ENCODE data around the gene AR. TPM values are rescaled to one million over a fixed set of nuclear protein-coding genes. Genes with fewer than 3 reads are reported as not detected.

The AR gene
- total RNA-seq, 1 donor from 2014 or later, result 7.2 TPM

- H3K4me3 Mint-ChIP-seq, result no peak overlapping the region
- no peak for DNase-seq (ENCODE audit: low spot score in 2 of 2, unreplicated experiment in 2 of 2)
- no peaks in the 10 kb centered on the region for H3K36me3 Mint-ChIP-seq
- no peaks in the 10 kb centered on the region for H3K4me1 Mint-ChIP-seq
- H3K27ac Mint-ChIP-seq, result no peak overlapping the region
- no peaks in the 10 kb centered on the region for H3K27me3 Mint-ChIP-seq (ENCODE audit: low read depth)
- no peak for TF ChIP-seq CTCF (IDR thresholded peaks at IDR 0.05; ENCODE audit: unreplicated experiment)
- H3K9me3 Mint-ChIP-seq, result peaks cover 35% of the 10 kb centered on the region
Observed at GRCh38 chrX:67673741-67674274, 130.0 kb downstream of the AR start.

- Mint-ChIP-seq H3K27ac (no peak overlapping the region), H3K4me3 (no peak overlapping the region), H3K27me3 (ENCODE audit: low read depth) (no peaks in the 10 kb centered on the region), H3K4me1 (no peaks in the 10 kb centered on the region), H3K9me3 (peaks cover 35% of the 10 kb centered on the region), H3K36me3 (no peaks in the 10 kb centered on the region)
- no peak for TF ChIP-seq CTCF (IDR thresholded peaks at IDR 0.05; ENCODE audit: unreplicated experiment)
- DNase-seq (ENCODE audit: low spot score in 2 of 2, unreplicated experiment in 2 of 2), result no peak
Observed at GRCh38 chrX:67674741-67675140, 130.9 kb downstream of the AR start.

- TF ChIP-seq CTCF (IDR thresholded peaks at IDR 0.05; ENCODE audit: unreplicated experiment), result no peak
- Mint-ChIP-seq H3K4me3 (no peak overlapping the region), H3K27ac (no peak overlapping the region), H3K9me3 (peaks cover 27% of the 10 kb centered on the region), H3K4me1 (no peaks in the 10 kb centered on the region), H3K36me3 (no peaks in the 10 kb centered on the region), H3K27me3 (ENCODE audit: low read depth) (no peaks in the 10 kb centered on the region)
- DNase-seq (ENCODE audit: low spot score in 2 of 2, unreplicated experiment in 2 of 2), result no peak
Observed at GRCh38 chrX:67684136-67684535, 140.3 kb downstream of the AR start.

GRCh38 chrX:67692246-67692645 lies 148.4 kb downstream of the AR start:
- no peaks in the 10 kb centered on the region for H3K36me3 Mint-ChIP-seq

GRCh38 chrX:67693928-67694327 lies 150.1 kb downstream of the AR start:
- Mint-ChIP-seq H3K36me3 (no peaks in the 10 kb centered on the region), H3K4me3 (no peak overlapping the region), H3K4me1 (peaks cover 20% of the 10 kb centered on the region), H3K27me3 (ENCODE audit: low read depth) (no peaks in the 10 kb centered on the region), H3K9me3 (peaks cover 15% of the 10 kb centered on the region), H3K27ac (no peak overlapping the region)
- TF ChIP-seq CTCF (IDR thresholded peaks at IDR 0.05; ENCODE audit: unreplicated experiment), result no peak
- DNase-seq (ENCODE audit: low spot score in 2 of 2, unreplicated experiment in 2 of 2), result no peak

More at GRCh38 chrX:67692246-67692645, 148.4 kb downstream of the AR start:
- H3K4me1 Mint-ChIP-seq, result peaks cover 18% of the 10 kb centered on the region
- H3K27ac Mint-ChIP-seq, result no peak overlapping the region
- no peak overlapping the region for H3K4me3 Mint-ChIP-seq
- peaks cover 15% of the 10 kb centered on the region for H3K9me3 Mint-ChIP-seq
- TF ChIP-seq CTCF (IDR thresholded peaks at IDR 0.05; ENCODE audit: unreplicated experiment), result no peak
- no peaks in the 10 kb centered on the region for H3K27me3 Mint-ChIP-seq (ENCODE audit: low read depth)
- no peak for DNase-seq (ENCODE audit: low spot score in 2 of 2, unreplicated experiment in 2 of 2)

- no peak overlapping the region for H3K4me3 Mint-ChIP-seq
- no peak for DNase-seq (ENCODE audit: low spot score in 2 of 2, unreplicated experiment in 2 of 2)
Observed at GRCh38 chrX:67697452-67697851, 153.6 kb downstream of the AR start.

More at GRCh38 chrX:67697452-67697851, 153.6 kb downstream of the AR start:
- Mint-ChIP-seq H3K9me3 (peaks cover 13% of the 10 kb centered on the region), H3K36me3 (no peaks in the 10 kb centered on the region), H3K27ac (no peak overlapping the region), H3K4me1 (peaks cover 20% of the 10 kb centered on the region), H3K27me3 (ENCODE audit: low read depth) (no peaks in the 10 kb centered on the region)
- no peak for TF ChIP-seq CTCF (IDR thresholded peaks at IDR 0.05; ENCODE audit: unreplicated experiment)

Data from mesothelial cell of epicardium (in vitro differentiated cells).